ENCODE measurements around the gene OR4D2. TPM values are rescaled to one million over a fixed set of nuclear protein-coding genes. Genes with fewer than 3 reads are reported as not detected.

OR4D2 gene
- total and polyA plus RNA-seq, 4 donors: not detected

- Histone ChIP-seq H3K36me3 (ENCODE audit: control insufficient read depth in 4 of 4, insufficient read depth in 4 of 4, low read length in 4 of 4) (no peaks in the 10 kb centered on the region), H3K27ac (ENCODE audit: low read depth in 1 of 2, low read length in 1 of 2) (no peak overlapping the region), H3K9ac (ENCODE audit: insufficient read depth in 1 of 2, low read length in 2 of 2) (no peak overlapping the region), H3K4me3 (no peak overlapping the region), H3K4me1 (ENCODE audit: control insufficient read depth in 5 of 5, insufficient read depth in 5 of 5, low read length in 5 of 5) (no peaks in the 10 kb centered on the region), H3K9me3 (ENCODE audit: control insufficient read depth in 4 of 4, insufficient read depth in 3 of 4, low read length in 3 of 4) (no peaks in the 10 kb centered on the region), H3K27me3 (ENCODE audit: control insufficient read depth in 3 of 3, insufficient read depth in 3 of 3, low read length in 2 of 3) (peaks cover 0 to 4% (median 0%) of the 10 kb centered on the region in 3 donors)
- ATAC-seq (ENCODE audit: insufficient read depth, low FRiP score) (no peak), DNase-seq (no peak)
- no peak for TF ChIP-seq CTCF (IDR thresholded peaks at IDR 0.05; ENCODE audit: control extremely low read depth, extremely low read depth)
- WGBS, 2 donors: 77 to 80% methylated on average over 4 of the region's 4 CpGs
These were observed 15.0 kb downstream of the OR4D2 start for GRCh38 chr17:58181796-58182195.

GRCh38 chr17:58183514-58183913 lies 16.7 kb downstream of the OR4D2 start:
- 81 to 91% methylated on average over 4 of the region's 4 CpGs for WGBS, 2 donors

GRCh38 chr17:58184308-58184985 lies 17.7 kb downstream of the OR4D2 start:
- Histone ChIP-seq H3K9me3 (ENCODE audit: control insufficient read depth in 4 of 4, insufficient read depth in 3 of 4, low read length in 3 of 4) (no peaks in the 10 kb centered on the region), H3K4me3 (no peak overlapping the region), H3K4me1 (ENCODE audit: control insufficient read depth in 5 of 5, insufficient read depth in 5 of 5, low read length in 5 of 5) (no peaks in the 10 kb centered on the region), H3K27me3 (ENCODE audit: control insufficient read depth in 3 of 3, insufficient read depth in 3 of 3, low read length in 2 of 3) (peaks cover 0 to 3% (median 0%) of the 10 kb centered on the region in 3 donors), H3K27ac (ENCODE audit: low read depth in 1 of 2, low read length in 1 of 2) (no peak overlapping the region), H3K9ac (ENCODE audit: insufficient read depth in 1 of 2, low read length in 2 of 2) (no peak overlapping the region), H3K36me3 (ENCODE audit: control insufficient read depth in 4 of 4, insufficient read depth in 4 of 4, low read length in 4 of 4) (no peaks in the 10 kb centered on the region)
- TF ChIP-seq CTCF (IDR thresholded peaks at IDR 0.05; ENCODE audit: control extremely low read depth, extremely low read depth): no peak
- no peak for DNase-seq
- WGBS, 2 donors: 56 to 62% methylated on average over 10 of the region's 10 CpGs
- ATAC-seq (ENCODE audit: insufficient read depth, low FRiP score): no peak

More at GRCh38 chr17:58183514-58183913, 16.7 kb downstream of the OR4D2 start:
- peaks cover 0 to 3% (median 0%) of the 10 kb centered on the region in 3 donors for H3K27me3 ChIP-seq (ENCODE audit: control insufficient read depth in 3 of 3, insufficient read depth in 3 of 3, low read length in 2 of 3)
- no peaks in the 10 kb centered on the region for H3K36me3 ChIP-seq (ENCODE audit: control insufficient read depth in 4 of 4, insufficient read depth in 4 of 4, low read length in 4 of 4)
- H3K4me1 ChIP-seq (ENCODE audit: control insufficient read depth in 5 of 5, insufficient read depth in 5 of 5, low read length in 5 of 5): no peaks in the 10 kb centered on the region
- H3K9me3 ChIP-seq (ENCODE audit: control insufficient read depth in 4 of 4, insufficient read depth in 3 of 4, low read length in 3 of 4): no peaks in the 10 kb centered on the region
- no peak overlapping the region for H3K27ac ChIP-seq (ENCODE audit: low read depth in 1 of 2, low read length in 1 of 2)
- no peak overlapping the region for H3K4me3 ChIP-seq
- H3K9ac ChIP-seq (ENCODE audit: insufficient read depth in 1 of 2, low read length in 2 of 2): no peak overlapping the region
- DNase-seq (no peak), ATAC-seq (ENCODE audit: insufficient read depth, low FRiP score) (no peak)
- no peak for TF ChIP-seq CTCF (IDR thresholded peaks at IDR 0.05; ENCODE audit: control extremely low read depth, extremely low read depth)

All from lung (tissue), 12 donors.